ENCODE results near the gene PRODH.
"Not testable (repeated sequence)": the region's sequence is repeated elsewhere in the genome, so short reads cannot be mapped to it uniquely, and the experiment has no call there.

The PRODH gene

GRCh38 chr22:18967391-18968010 lies 31.4 kb upstream of the PRODH start:
- DNase-seq = peak; percentile 14 to 42

GRCh38 chr22:18966748-18967147 lies 30.7 kb upstream of the PRODH start:
- DNase-seq = peak; percentile 19 to 51

- no peak for DNase-seq
Measured at GRCh38 chr22:18965526-18966421, 29.7 kb upstream of the PRODH start.

GRCh38 chr22:18964501-18965265 lies 28.6 kb upstream of the PRODH start:
- not testable (repeated sequence) for DNase-seq

- DNase-seq = not testable (repeated sequence)
Measured at GRCh38 chr22:18964051-18964450, 28.0 kb upstream of the PRODH start.

GRCh38 chr22:18962308-18962635 lies 26.2 kb upstream of the PRODH start:
- no peak for DNase-seq

- DNase-seq = not testable (repeated sequence)
Measured at GRCh38 chr22:18961632-18962307, 25.7 kb upstream of the PRODH start.

- DNase-seq = not testable (repeated sequence)
Measured at GRCh38 chr22:18961201-18961600, 25.1 kb upstream of the PRODH start.

GRCh38 chr22:18960166-18960820 lies 24.2 kb upstream of the PRODH start:
- not testable (repeated sequence) for DNase-seq

- DNase-seq = not testable (repeated sequence)
Measured at GRCh38 chr22:18959741-18960140, 23.6 kb upstream of the PRODH start.

- not testable (repeated sequence) for DNase-seq
Measured at GRCh38 chr22:18959266-18959665, 23.2 kb upstream of the PRODH start.

- not testable (repeated sequence) for DNase-seq
Measured at GRCh38 chr22:18958738-18959137, 22.6 kb upstream of the PRODH start.

- not testable (repeated sequence) for DNase-seq
Measured at GRCh38 chr22:18958321-18958705, 22.2 kb upstream of the PRODH start.

- DNase-seq = not testable (repeated sequence)
Measured at GRCh38 chr22:18957621-18958320, 21.7 kb upstream of the PRODH start.

GRCh38 chr22:18956956-18957355 lies 20.9 kb upstream of the PRODH start:
- DNase-seq = not testable (repeated sequence)

- not testable (repeated sequence) for DNase-seq
Measured at GRCh38 chr22:18956121-18956895, 20.2 kb upstream of the PRODH start.

GRCh38 chr22:18955696-18956095 lies 19.6 kb upstream of the PRODH start:
- no peak for DNase-seq

- no peak for DNase-seq
Measured at GRCh38 chr22:18954990-18955571, 19.0 kb upstream of the PRODH start.

GRCh38 chr22:18954303-18954989 lies 18.4 kb upstream of the PRODH start:
- peak; percentile 56 to 59 for DNase-seq

GRCh38 chr22:18953128-18953527 lies 17.0 kb upstream of the PRODH start:
- DNase-seq = not testable (repeated sequence)
